HG02759 (cell line): ENCODE data around the gene ORMDL3.
"Not testable (repeated sequence)": the region's sequence is repeated elsewhere in the genome, so short reads cannot be mapped to it uniquely, and the experiment has no call there.

Source experiments
- ATAC-seq: cut with Tn5 transposase; IDR thresholded peaks from one replicate; pipeline ENCODE4 v1.9.1; 2021; ENCODE audit warnings: mild to moderate bottlenecking, moderate library complexity; ENCODE audit not compliant: unreplicated experiment

The ORMDL3 gene

DNA sequence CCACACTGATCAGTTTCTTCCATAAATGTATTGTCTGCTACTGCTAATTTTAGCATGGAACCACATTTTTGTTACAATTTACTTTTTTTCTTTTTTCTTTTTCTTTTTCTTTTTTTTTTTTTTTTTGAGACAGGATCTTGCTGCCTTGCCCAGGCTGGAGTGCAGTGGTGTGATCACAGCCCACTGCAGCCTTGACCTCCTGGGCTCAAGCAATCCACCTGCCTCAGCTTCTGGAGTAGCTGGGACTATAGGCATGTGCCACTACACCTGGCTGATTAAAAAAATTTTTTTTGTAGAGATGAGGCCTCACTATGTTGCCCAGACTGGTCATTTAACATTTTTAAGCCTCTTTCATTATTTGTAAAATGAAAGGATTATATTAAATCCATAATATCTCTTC lies 40.3 kb downstream of the ORMDL3 start:
- ATAC-seq: no peak

- ATAC-seq: not testable (repeated sequence)
Measured at GRCh38 chr17:39886102-39886501, 41.3 kb downstream of the ORMDL3 start.

GRCh38 chr17:39872751-39873150 lies 54.6 kb downstream of the ORMDL3 start:
- ATAC-seq: no peak

DNA sequence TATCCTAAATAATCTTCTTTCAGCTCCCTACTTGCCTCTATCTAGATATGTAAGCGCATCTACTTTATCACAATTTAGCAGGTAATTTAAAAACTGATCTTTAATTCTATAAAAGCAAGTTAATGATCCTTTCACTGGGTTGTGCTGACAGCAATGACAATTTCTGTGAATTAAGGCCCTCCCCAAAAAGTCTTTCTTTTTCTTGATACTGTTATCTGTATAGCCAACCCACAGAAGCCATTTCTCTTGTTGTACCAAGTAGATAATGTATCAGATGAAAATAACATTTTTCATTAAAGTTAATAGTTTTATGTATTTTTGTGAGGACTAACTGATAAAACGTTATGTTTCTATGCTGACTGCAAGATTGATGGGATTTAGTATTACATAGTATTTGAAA lies 55.6 kb downstream of the ORMDL3 start:
- ATAC-seq: no peak
